Measurements from ENCODE around the gene CYB561A3.

The CYB561A3 gene

DNA sequence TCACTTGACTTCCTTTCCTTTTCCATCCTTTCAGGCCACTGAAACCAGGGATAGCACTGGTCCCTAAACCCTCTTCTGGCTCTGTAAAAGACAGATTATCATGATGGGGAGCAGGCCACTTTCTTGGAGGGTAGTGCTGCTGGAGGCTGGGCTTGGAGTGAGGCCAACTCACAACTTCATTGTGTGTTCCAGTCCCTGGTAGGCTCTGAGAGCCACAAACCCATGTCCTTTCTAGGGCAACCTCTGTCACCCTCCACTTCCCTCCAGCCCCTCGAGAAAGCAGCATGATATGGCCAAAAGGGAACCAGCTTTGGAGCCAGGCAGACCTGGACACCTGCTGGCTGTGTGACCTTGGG, 26.3 kb downstream of the CYB561A3 start:
- no peak overlapping the region for H3K4me3 ChIP-seq (ENCODE audit: low read depth, low read length)
- ChIA-PET CTCF (interaction anchor here (0.8 to 10.1 kb wide), 14 partner anchors 7 to 337 kb away, joined by 3 to 926 read pairs (median 4); partner anchors contain the start of genes CYB561A3, TMEM138 and TMEM216), POLR2A (no interaction called here)
- no peak for DNase-seq (ENCODE audit: low read depth, low spot score)
- TF ChIP-seq, protein P1, sequence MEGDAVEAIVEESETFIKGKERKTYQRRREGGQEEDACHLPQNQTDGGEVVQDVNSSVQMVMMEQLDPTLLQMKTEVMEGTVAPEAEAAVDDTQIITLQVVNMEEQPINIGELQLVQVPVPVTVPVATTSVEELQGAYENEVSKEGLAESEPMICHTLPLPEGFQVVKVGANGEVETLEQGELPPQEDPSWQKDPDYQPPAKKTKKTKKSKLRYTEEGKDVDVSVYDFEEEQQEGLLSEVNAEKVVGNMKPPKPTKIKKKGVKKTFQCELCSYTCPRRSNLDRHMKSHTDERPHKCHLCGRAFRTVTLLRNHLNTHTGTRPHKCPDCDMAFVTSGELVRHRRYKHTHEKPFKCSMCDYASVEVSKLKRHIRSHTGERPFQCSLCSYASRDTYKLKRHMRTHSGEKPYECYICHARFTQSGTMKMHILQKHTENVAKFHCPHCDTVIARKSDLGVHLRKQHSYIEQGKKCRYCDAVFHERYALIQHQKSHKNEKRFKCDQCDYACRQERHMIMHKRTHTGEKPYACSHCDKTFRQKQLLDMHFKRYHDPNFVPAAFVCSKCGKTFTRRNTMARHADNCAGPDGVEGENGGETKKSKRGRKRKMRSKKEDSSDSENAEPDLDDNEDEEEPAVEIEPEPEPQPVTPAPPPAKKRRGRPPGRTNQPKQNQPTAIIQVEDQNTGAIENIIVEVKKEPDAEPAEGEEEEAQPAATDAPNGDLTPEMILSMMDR (IDR thresholded peaks at IDR 0.05; ENCODE audit: insufficient read depth, low read length, missing control alignments): no peak

- POLR2A ChIA-PET: interaction anchor here (1.5 to 1.8 kb wide), 3 partner anchors 27 to 52 kb away, joined by 6 to 9 read pairs (median 6); partner anchors contain the start of genes CYB561A3 and TMEM138
- CTCF ChIA-PET: interaction anchor here (1.0 to 10.1 kb wide), 11 partner anchors 13 to 182 kb away, joined by 3 to 926 read pairs (median 4); partner anchors contain the start of genes CYB561A3, TMEM138 and TMEM216
- no peak for DNase-seq (ENCODE audit: low read depth, low spot score)
- no peak overlapping the region for H3K4me3 ChIP-seq (ENCODE audit: low read depth, low read length)
- TF ChIP-seq, protein P1 (IDR thresholded peaks at IDR 0.05; ENCODE audit: insufficient read depth, low read length, missing control alignments): no peak
Measured at GRCh38 chr11:61334434-61335354, 27.0 kb downstream of the CYB561A3 start.

GRCh38 chr11:61333550-61334433, 27.9 kb downstream of the CYB561A3 start:
- peak overlapping the region; percentile 95 for H3K4me3 ChIP-seq (ENCODE audit: low read depth, low read length)
- ChIA-PET CTCF (interaction anchor here (1.2 to 10.1 kb wide), 10 partner anchors 8 to 103 kb away, joined by 3 to 926 read pairs (median 4); partner anchors contain the start of genes CYB561A3, TMEM138 and TMEM216), POLR2A (interaction anchor here (1.5 to 1.8 kb wide), 3 partner anchors 28 to 53 kb away, joined by 6 to 9 read pairs (median 6); partner anchors contain the start of genes CYB561A3 and TMEM138)
- TF ChIP-seq, protein P1 (IDR thresholded peaks at IDR 0.05; ENCODE audit: insufficient read depth, low read length, missing control alignments): no peak
- no peak for DNase-seq (ENCODE audit: low read depth, low spot score)

GRCh38 chr11:61332797-61333549, 28.7 kb downstream of the CYB561A3 start, which contains the start of the genes DDB1 and TKFC:
Gene DDB1 (minus strand): TSS chr11:61333105. CDS start chr11:61332968, 137 bp downstream.
Gene TKFC (plus strand): TSS chr11:61333228. CDS start chr11:61334729, 1,501 bp downstream.
- TF ChIP-seq, protein P1 (IDR thresholded peaks at IDR 0.05; ENCODE audit: insufficient read depth, low read length, missing control alignments): no peak
- ChIA-PET POLR2A (interaction anchor here (1.5 to 1.8 kb wide), 3 partner anchors 29 to 53 kb away, joined by 6 to 9 read pairs (median 6); partner anchors contain the start of genes CYB561A3 and TMEM138), CTCF (interaction anchor here (1.2 to 10.1 kb wide), 7 partner anchors 9 to 102 kb away, joined by 3 to 926 read pairs (median 5); partner anchors contain the start of genes CYB561A3, TMEM138 and TMEM216)
- H3K4me3 ChIP-seq (ENCODE audit: low read depth, low read length): peak within 1 kb of the TSS; percentile 95
- DNase-seq (ENCODE audit: low read depth, low spot score): no peak

DNA sequence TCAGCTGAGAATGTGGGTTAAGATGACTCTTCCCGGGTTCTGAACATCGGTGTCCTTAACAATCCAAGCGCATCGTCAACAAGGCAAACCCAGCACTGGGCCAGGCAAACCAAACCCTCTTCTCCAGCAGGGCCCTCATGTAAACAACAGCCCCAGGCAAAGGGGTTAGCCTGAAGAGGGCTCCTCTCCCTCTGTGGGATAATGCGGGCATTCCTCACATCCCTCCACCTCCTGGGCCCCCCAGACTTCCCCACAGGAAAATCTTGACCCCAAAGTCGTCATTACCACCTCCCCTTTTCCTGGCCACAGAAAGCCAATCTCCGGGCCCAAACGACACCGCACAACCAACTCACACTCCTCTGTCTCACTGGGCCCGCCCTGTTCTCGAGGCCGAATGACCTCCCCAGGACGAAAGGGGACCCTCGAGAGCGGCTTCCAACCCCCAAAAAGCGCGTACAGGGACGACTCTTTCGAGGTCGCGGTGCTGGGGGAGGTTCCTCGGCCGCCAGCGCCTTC, 29.3 kb downstream of the CYB561A3 start:
- ChIA-PET POLR2A (interaction anchor here (1.4 kb wide), 1 partner anchor 29 kb away, joined by 8 read pairs; the partner anchor contains the start of genes CYB561A3 and TMEM138), CTCF (interaction anchor here (0.7 to 11.7 kb wide), 4 partner anchors 16 to 52 kb away, joined by 3 to 150 read pairs (median 4); partner anchors contain the start of genes CYB561A3 and TMEM138)
- H3K4me3 ChIP-seq (ENCODE audit: low read depth, low read length): peak overlapping the region; percentile 95
- no peak for DNase-seq (ENCODE audit: low read depth, low spot score)
- TF ChIP-seq, protein P1 (IDR thresholded peaks at IDR 0.05; ENCODE audit: insufficient read depth, low read length, missing control alignments): no peak

All from AG04449 (cell line).